Pons (tissue), 1 donor: ENCODE results near the gene DDOST.
"Not testable (repeated sequence)": the region's sequence is repeated elsewhere in the genome, so short reads cannot be mapped to it uniquely, and the experiment has no call there.

ENCODE experiments used
- DNase-seq: peaks from one replicate; pipeline ENCODE4 v3.0.0-alpha.2; 2016; ENCODE audit warnings: low spot score

The DDOST gene

GRCh38 chr1:20624709-20625108, 36.5 kb downstream of the DDOST start:
- DNase-seq, result no peak

- no peak for DNase-seq
Observed at GRCh38 chr1:20621012-20621411, 40.2 kb downstream of the DDOST start.

GRCh38 chr1:20619999-20620398, 41.2 kb downstream of the DDOST start:
- no peak for DNase-seq

GRCh38 chr1:20618550-20618949, 42.6 kb downstream of the DDOST start:
- no peak for DNase-seq

GRCh38 chr1:20616847-20617487, 44.2 kb downstream of the DDOST start:
- DNase-seq, result no peak

- DNase-seq, result no peak
Observed at GRCh38 chr1:20615946-20616846, 45.0 kb downstream of the DDOST start.

- DNase-seq, result no peak
Observed at GRCh38 chr1:20614131-20614579, 47.0 kb downstream of the DDOST start.

GRCh38 chr1:20612221-20612746, 48.9 kb downstream of the DDOST start:
- no peak for DNase-seq

- no peak for DNase-seq
Observed at GRCh38 chr1:20611652-20612051, 49.5 kb downstream of the DDOST start.

GRCh38 chr1:20610970-20611369, 50.2 kb downstream of the DDOST start:
- DNase-seq, result no peak

GRCh38 chr1:20609541-20609940, 51.6 kb downstream of the DDOST start:
- no peak for DNase-seq

- not testable (repeated sequence) for DNase-seq
Observed at GRCh38 chr1:20606801-20607570, 54.2 kb downstream of the DDOST start.

GRCh38 chr1:20604678-20605077, 56.5 kb downstream of the DDOST start:
- no peak for DNase-seq

- no peak for DNase-seq
Observed at GRCh38 chr1:20603504-20604464, 57.4 kb downstream of the DDOST start.

GRCh38 chr1:20602851-20603450, 58.2 kb downstream of the DDOST start:
- no peak for DNase-seq
